ENCODE measurements around the gene SEMA3E. TPM values are rescaled to one million over a fixed set of nuclear protein-coding genes. Genes with fewer than 3 reads are reported as not detected.

Gene SEMA3E
- total RNA-seq, 4 donors from 2014 or later, result 1.0 to 2.2 (median 2.0) TPM

- no peak for DNase-seq (ENCODE audit: low spot score in 2 of 2)
- WGBS, result 56% methylated on average over 2 of the region's 2 CpGs
- H3K27ac ChIP-seq, result no peak overlapping the region
- H3K9me3 ChIP-seq, result no peaks in the 10 kb centered on the region
- no peaks in the 10 kb centered on the region for H3K27me3 ChIP-seq
- H3K4me3 ChIP-seq, result no peak overlapping the region
- no peaks in the 10 kb centered on the region for H3K36me3 ChIP-seq
- TF ChIP-seq POLR2A (IDR thresholded peaks at IDR 0.05), result no peak
- TF ChIP-seq POLR2AphosphoS5 (IDR thresholded peaks at IDR 0.05), result no peak
- no peak for TF ChIP-seq EP300 (IDR thresholded peaks at IDR 0.05)
- no peak for TF ChIP-seq CTCF (IDR thresholded peaks at IDR 0.05)
- no peaks in the 10 kb centered on the region for H3K4me1 ChIP-seq
Measured at GRCh38 chr7:83366629-83367028, 282.3 kb downstream of the SEMA3E start.

DNA sequence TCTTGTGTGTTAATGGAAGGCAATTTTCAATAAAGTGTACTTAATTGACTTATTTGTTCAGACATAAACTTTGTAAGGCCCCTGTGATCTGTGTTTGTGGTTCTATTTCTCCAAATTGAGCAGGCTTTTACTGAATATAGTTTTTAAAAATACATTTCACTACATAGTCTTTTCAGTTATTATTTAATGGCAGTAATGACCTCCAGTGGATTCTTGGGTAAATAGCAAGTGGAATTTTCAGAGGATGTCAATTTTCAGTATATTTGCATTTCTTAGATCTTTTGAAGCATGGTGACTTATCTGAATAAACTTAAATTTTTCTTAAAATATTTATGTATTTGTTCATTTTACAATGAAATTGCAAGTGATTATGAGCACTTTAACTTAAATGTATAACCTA is 283.2 kb downstream of the SEMA3E start:
- no peaks in the 10 kb centered on the region for H3K27me3 ChIP-seq
- H3K27ac ChIP-seq, result no peak overlapping the region
- no peak for DNase-seq (ENCODE audit: low spot score in 2 of 2)
- H3K4me1 ChIP-seq, result no peaks in the 10 kb centered on the region
- no peak overlapping the region for H3K4me3 ChIP-seq
- no peaks in the 10 kb centered on the region for H3K36me3 ChIP-seq
- TF ChIP-seq CTCF (IDR thresholded peaks at IDR 0.05) (no peak), POLR2AphosphoS5 (IDR thresholded peaks at IDR 0.05) (no peak), POLR2A (IDR thresholded peaks at IDR 0.05) (no peak), EP300 (IDR thresholded peaks at IDR 0.05) (no peak)
- no peaks in the 10 kb centered on the region for H3K9me3 ChIP-seq

DNA sequence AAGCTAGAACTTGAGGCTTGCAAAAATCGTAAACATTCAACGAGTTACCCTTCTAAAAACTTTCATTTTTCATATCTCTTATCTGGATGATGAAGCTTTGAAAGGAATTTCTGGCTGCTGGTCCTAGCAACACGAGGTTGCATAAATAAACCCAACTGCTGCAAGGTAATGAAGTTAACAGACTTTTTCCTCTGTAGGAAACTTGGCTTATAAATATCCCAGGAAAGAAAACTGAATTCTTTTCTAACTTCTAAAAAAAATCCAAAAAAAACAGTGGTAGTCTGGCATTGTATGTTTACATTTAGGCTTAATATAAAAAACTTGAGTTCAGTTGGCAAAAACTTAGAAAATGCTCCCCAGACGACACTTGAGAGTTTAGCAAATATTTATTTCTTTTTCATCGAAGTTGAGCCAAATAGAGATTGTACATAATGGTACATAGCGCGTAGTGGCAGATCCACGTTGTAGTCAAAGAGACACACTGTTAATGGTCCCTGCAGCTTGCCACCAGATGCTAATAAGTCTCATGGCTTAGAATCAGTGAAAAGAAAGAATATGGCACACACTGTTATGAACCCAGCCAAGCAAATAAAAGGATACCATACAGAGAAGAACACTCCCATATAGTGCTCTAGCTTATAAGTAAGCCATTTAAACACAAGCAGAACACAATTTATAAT is 285.9 kb downstream of the SEMA3E start:
- H3K27ac ChIP-seq, result no peak overlapping the region
- TF ChIP-seq POLR2AphosphoS5 (IDR thresholded peaks at IDR 0.05), result no peak
- no peak for TF ChIP-seq EP300 (IDR thresholded peaks at IDR 0.05)
- no peak for TF ChIP-seq CTCF (IDR thresholded peaks at IDR 0.05)
- no peak for TF ChIP-seq POLR2A (IDR thresholded peaks at IDR 0.05)
- WGBS, result 38% methylated on average over 8 of the region's 8 CpGs
- no peaks in the 10 kb centered on the region for H3K27me3 ChIP-seq
- no peaks in the 10 kb centered on the region for H3K9me3 ChIP-seq
- H3K4me1 ChIP-seq, result no peaks in the 10 kb centered on the region
- no peaks in the 10 kb centered on the region for H3K36me3 ChIP-seq
- no peak overlapping the region for H3K4me3 ChIP-seq
- DNase-seq (ENCODE audit: low spot score in 2 of 2), result no peak

- Histone ChIP-seq H3K9me3 (no peaks in the 10 kb centered on the region), H3K36me3 (no peaks in the 10 kb centered on the region), H3K27me3 (no peaks in the 10 kb centered on the region), H3K4me1 (no peaks in the 10 kb centered on the region), H3K4me3 (no peak overlapping the region), H3K27ac (no peak overlapping the region)
- WGBS, result 36% methylated on average over 1 of the region's 1 CpG
- DNase-seq (ENCODE audit: low spot score in 2 of 2), result no peak
- TF ChIP-seq POLR2AphosphoS5 (IDR thresholded peaks at IDR 0.05), result no peak
- TF ChIP-seq CTCF (IDR thresholded peaks at IDR 0.05), result no peak
- no peak for TF ChIP-seq EP300 (IDR thresholded peaks at IDR 0.05)
- TF ChIP-seq POLR2A (IDR thresholded peaks at IDR 0.05), result no peak
Measured at GRCh38 chr7:83359108-83359507, 289.8 kb downstream of the SEMA3E start.

GRCh38 chr7:83355143-83355542 is 293.8 kb downstream of the SEMA3E start:
- TF ChIP-seq POLR2A (IDR thresholded peaks at IDR 0.05) (no peak), CTCF (IDR thresholded peaks at IDR 0.05) (no peak), POLR2AphosphoS5 (IDR thresholded peaks at IDR 0.05) (no peak), EP300 (IDR thresholded peaks at IDR 0.05) (no peak)
- WGBS, result 64% methylated on average over 3 of the region's 3 CpGs
- Histone ChIP-seq H3K36me3 (no peaks in the 10 kb centered on the region), H3K27me3 (no peaks in the 10 kb centered on the region), H3K4me1 (no peaks in the 10 kb centered on the region), H3K4me3 (no peak overlapping the region), H3K9me3 (no peaks in the 10 kb centered on the region), H3K27ac (no peak overlapping the region)
- no peak for DNase-seq (ENCODE audit: low spot score in 2 of 2)

Data from suprapubic skin (tissue), 4 donors.